Esophagus muscularis mucosa (tissue), 4 donors: ENCODE data around the gene SDK1. TPM values are rescaled to one million over a fixed set of nuclear protein-coding genes. Genes with fewer than 3 reads are reported as not detected.
"Not testable (repeated sequence)": the region's sequence is repeated elsewhere in the genome, so short reads cannot be mapped to it uniquely, and the experiment has no call there.

Experiments used
- DNase-seq: peaks from one replicate; pipeline ENCODE4 v3.0.0-alpha.2; 2017; ENCODE audit errors: extremely low spot score
- H3K27ac ChIP-seq, 4 donors: fragments of 200-600 bp; sonication (generic); replicated peaks in 1 of 4; 1 replicate in 3 of 4; 2 replicates in 1 of 4; pipeline ENCODE4 v1.5.1; 2016 to 2019; ENCODE audit warnings: mild to moderate bottlenecking in 1 of 4
- H3K27me3 ChIP-seq, 4 donors: fragments of 200-600 bp; sonication (generic); one replicate each; pipeline versions ENCODE4 v1.5.1 to v1.6.0; 2016 to 2019
- H3K36me3 ChIP-seq, 4 donors: fragments of 200-600 bp; sonication (generic); one replicate each; pipeline ENCODE4 v1.5.1; 2016 to 2019
- H3K4me1 ChIP-seq, 4 donors: fragments of 200-600 bp; sonication (generic); one replicate each; pipeline ENCODE4 v1.5.1; 2016 to 2019
- H3K4me3 ChIP-seq, 4 donors: fragments of 200-600 bp; sonication (generic); 1 replicate in 2 of 4; 2 replicates in 2 of 4; pipeline ENCODE4 v1.5.1; 2016 to 2019; ENCODE audit warnings: mild to moderate bottlenecking in 4 of 4, moderate library complexity in 1 of 4
- H3K9me3 ChIP-seq, 4 donors: fragments of 200-600 bp; sonication (generic); 1 replicate in 3 of 4; 2 replicates in 1 of 4; pipeline ENCODE4 v1.5.1; 2016 to 2019
- EP300 ChIP-seq: sonication (generic); formaldehyde crosslinking; IDR thresholded peaks from one replicate; pipeline ENCODE4 v1.6.1; 2017; ENCODE audit warnings: antibody characterized with exemption
- POLR2A ChIP-seq: fragments of 450-650 bp; IDR thresholded peaks from one replicate; pipeline ENCODE4 v1.6.1; 2017; ENCODE audit warnings: antibody characterized with exemption, moderate library complexity, mild to moderate bottlenecking, low read depth
- POLR2AphosphoS5 ChIP-seq, 2 donors: sonication (generic); formaldehyde crosslinking; IDR thresholded peaks; one replicate each; pipeline ENCODE4 v1.6.1; 2017; ENCODE audit warnings: antibody characterized with exemption in 2 of 2
- WGBS: methylation state at CpG from one replicate; pipeline ENCODE4 v1.1.5; 2018; 5-methylcytosine and 5-hydroxymethylcytosine counted together
- intact Hi-C: fragments of 100-400 bp; cut with DNase I; formaldehyde crosslinking; loops from one replicate; pipeline ENCODE4 v1.15.1; 2023
- total RNA-seq, 4 donors: library from RNA; depleted of rRNA; stranded (reverse); fragments of >200 nt; gene quantifications; one replicate each; pipeline versions ENCODE4 v1.1.0 to v1.2.1, GENCODE V29; 2016
- TF ChIP-seq, protein P1 (sequence below), 3 experiments: fragments of 200-600 bp in 2 of 3; fragments of 450-650 bp in 1 of 3; sonication (generic) in 2 of 3; IDR thresholded peaks; one replicate each; pipeline ENCODE4 v1.5.1; 2017 to 2019; ENCODE audit warnings: antibody characterized with exemption in 3 of 3, mild to moderate bottlenecking in 2 of 3, moderate library complexity in 1 of 3

Gene SDK1
- total RNA-seq, 4 donors from 2014 or later = 7.8 to 18.6 (median 12.0) TPM

DNA sequence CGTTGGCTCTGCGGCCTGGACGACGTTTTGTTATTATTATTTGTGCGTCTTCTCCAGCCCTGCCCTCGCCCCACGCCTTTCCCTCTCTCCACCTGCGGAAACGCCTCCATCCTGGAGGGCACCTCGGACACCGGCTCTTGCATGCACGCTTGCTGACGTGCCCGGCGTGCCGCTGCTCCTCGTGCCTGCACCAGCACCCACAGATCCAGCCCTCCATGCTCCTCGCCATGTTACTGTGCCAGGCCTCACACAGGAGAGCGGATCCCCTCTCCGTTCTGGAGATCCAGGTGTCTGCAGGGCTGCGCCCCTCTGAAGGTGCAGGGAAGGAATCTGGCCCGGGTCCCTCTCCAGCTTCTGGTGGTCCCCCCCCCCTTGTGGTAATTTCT lies 1007.1 kb downstream of the SDK1 start:
- Histone ChIP-seq H3K36me3 (no peaks in the 10 kb centered on the region), H3K4me1 (no peaks in the 10 kb centered on the region), H3K27ac (no peak overlapping the region), H3K4me3 (no peak overlapping the region), H3K27me3 (peaks cover 0 to 15% (median 0%) of the 10 kb centered on the region in 4 donors), H3K9me3 (peaks cover 0 to 7% (median 0%) of the 10 kb centered on the region in 4 donors)
- DNase-seq = no peak
- TF ChIP-seq EP300 (no peak), POLR2AphosphoS5 (IDR thresholded peaks at IDR 0.05) (no peak), POLR2A (no peak)
- TF ChIP-seq, protein P1, sequence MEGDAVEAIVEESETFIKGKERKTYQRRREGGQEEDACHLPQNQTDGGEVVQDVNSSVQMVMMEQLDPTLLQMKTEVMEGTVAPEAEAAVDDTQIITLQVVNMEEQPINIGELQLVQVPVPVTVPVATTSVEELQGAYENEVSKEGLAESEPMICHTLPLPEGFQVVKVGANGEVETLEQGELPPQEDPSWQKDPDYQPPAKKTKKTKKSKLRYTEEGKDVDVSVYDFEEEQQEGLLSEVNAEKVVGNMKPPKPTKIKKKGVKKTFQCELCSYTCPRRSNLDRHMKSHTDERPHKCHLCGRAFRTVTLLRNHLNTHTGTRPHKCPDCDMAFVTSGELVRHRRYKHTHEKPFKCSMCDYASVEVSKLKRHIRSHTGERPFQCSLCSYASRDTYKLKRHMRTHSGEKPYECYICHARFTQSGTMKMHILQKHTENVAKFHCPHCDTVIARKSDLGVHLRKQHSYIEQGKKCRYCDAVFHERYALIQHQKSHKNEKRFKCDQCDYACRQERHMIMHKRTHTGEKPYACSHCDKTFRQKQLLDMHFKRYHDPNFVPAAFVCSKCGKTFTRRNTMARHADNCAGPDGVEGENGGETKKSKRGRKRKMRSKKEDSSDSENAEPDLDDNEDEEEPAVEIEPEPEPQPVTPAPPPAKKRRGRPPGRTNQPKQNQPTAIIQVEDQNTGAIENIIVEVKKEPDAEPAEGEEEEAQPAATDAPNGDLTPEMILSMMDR (IDR thresholded peaks at IDR 0.05) = no peak
- 91% methylated on average over 22 of the region's 22 CpGs for WGBS
- intact Hi-C loops = no loop called here

DNA sequence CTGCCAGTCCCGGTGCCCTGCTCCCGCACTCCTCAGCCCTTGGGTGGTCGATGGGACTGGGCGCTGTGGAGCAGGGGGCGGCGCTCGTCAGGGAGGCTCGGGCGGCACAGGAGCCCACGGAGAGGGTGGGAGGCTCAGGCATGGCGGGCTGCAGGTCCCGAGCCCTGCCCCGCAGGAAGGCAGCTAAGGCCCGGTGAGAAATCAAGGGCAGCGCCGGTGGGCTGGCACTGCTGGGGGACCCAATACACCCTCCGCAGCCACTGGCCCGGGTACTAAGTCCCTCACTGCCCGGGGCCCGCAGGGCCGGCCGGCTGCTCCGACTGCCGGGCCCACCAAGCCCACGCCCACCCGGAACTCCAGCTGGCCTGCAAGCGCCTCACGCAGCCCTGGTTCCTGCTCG lies 1012.9 kb downstream of the SDK1 start:
- H3K4me3 ChIP-seq, H3K27me3 ChIP-seq, H3K36me3 ChIP-seq, H3K9me3 ChIP-seq, DNase-seq, H3K27ac ChIP-seq, intact Hi-C loops, H3K4me1 ChIP-seq: not testable (repeated sequence)
- 90% methylated on average over 2 of the region's 29 CpGs for WGBS

DNA sequence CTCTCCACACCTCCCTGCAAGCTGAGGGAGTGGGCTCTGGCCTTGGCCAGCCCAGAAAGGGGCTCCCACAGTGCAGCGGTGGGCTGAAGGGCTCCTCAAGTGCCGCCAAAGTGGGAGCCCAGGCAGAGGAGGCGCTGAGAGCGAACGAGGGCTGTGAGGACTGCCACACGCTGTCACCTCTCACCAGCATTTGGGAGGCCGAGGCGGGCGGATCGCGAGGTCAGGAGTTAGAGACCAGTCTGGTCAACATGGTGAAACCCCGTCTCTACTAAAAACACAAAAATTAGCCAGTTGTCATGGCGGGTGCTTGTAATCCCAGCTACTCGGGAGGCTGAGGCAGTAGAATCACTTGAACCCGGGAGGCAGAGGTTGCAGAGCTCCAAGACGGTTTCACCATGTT lies 1013.3 kb downstream of the SDK1 start:
- H3K4me1 ChIP-seq, H3K27ac ChIP-seq, intact Hi-C loops, H3K9me3 ChIP-seq, H3K27me3 ChIP-seq, H3K4me3 ChIP-seq, H3K36me3 ChIP-seq, DNase-seq: not testable (repeated sequence)
- 94% methylated on average over 15 of the region's 16 CpGs for WGBS
